HAP-1 (cell line): Measurements from ENCODE around the gene CYB5R4.

Experiments used
- DNase-seq, 2 experiments: peaks; one replicate each; pipeline ENCODE4 v3.0.0-alpha.2; 2016 to 2020; ENCODE audit warnings: low spot score in 2 of 2
- H3K27me3 ChIP-seq: fragments of 250-450 bp; sonication (Bioruptor Pico); 2 replicates; pipeline ENCODE4 v1.5.1; 2020; ENCODE audit warnings: low read depth, mild to moderate bottlenecking, moderate library complexity
- H3K36me3 ChIP-seq: fragments of 250-450 bp; sonication (Bioruptor Pico); replicated peaks from 2 replicates; pipeline ENCODE4 v1.5.1; 2020; ENCODE audit warnings: mild to moderate bottlenecking
- H3K4me1 ChIP-seq: fragments of 250-450 bp; sonication (Bioruptor Pico); 2 replicates; pipeline ENCODE4 v1.5.1; 2020; ENCODE audit warnings: mild to moderate bottlenecking
- H3K4me3 ChIP-seq: fragments of 250-450 bp; sonication (Bioruptor Pico); 2 replicates; pipeline ENCODE4 v1.5.1; 2020; ENCODE audit warnings: mild to moderate bottlenecking, moderate library complexity
- H3K9me3 ChIP-seq: fragments of 250-450 bp; sonication (Bioruptor Pico); 2 replicates; pipeline ENCODE4 v1.5.1; 2020; ENCODE audit warnings: mild to moderate bottlenecking, moderate library complexity
- in situ Hi-C: fragments of 300-500 bp; cut with MboI; formaldehyde crosslinking; loops from 3 replicates; pipeline ENCODE4 v1.14.3; 2020; ENCODE audit warnings: low sequenced_read_pairs, inconsistent platforms, mixed read lengths

Gene CYB5R4

DNA sequence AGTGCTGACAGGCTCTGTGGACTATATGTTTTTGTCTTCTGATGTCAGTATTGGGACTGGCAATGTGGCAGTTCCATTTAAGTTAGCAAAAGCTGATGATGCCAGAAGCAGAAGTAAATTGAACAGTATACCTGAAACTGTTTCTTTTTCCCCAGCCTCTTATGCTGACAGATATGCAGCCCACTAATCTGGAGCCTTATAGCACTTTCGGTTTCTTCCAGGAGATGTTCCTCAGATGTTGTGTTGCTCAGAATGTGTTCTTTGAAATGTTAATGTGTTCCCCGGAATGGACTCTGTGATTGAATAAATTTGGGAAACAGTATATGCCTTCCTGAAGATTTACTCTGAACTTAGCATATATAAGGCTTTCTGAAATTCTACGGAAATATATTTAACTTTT, 93.3 kb downstream of the CYB5R4 start:
- peak in 1 of 2 experiments; percentile 50 for DNase-seq
- in situ Hi-C loops = no loop called here

DNA sequence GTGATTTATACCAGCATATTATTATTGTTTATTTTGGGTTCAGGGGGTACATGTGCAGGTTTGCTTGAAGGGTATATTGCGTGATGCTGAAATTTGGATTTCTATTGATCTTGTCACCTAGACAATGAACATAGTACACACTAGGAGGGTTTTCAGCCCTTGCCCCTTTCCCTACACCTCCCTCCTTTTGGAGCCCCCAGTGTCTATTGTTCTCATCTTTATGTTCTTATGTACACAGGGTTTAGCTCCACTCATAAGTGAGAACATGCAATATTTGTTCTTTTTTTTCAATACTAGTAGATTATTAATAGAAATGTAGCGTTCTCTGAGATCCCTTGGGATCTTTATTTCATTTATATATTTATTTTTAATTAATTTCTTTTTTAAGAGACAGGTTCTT, 94.9 kb downstream of the CYB5R4 start:
- Histone ChIP-seq H3K4me1 (peaks cover 15% of the 10 kb centered on the region), H3K9me3 (no peaks in the 10 kb centered on the region), H3K27me3 (no peaks in the 10 kb centered on the region), H3K36me3 (no peaks in the 10 kb centered on the region), H3K4me3 (no peak overlapping the region)
- DNase-seq = no peak
- in situ Hi-C loops = no loop called here

More for the DNA sequence above, 93.3 kb downstream of the CYB5R4 start:
- Histone ChIP-seq H3K36me3 (no peaks in the 10 kb centered on the region), H3K4me1 (peaks cover 15% of the 10 kb centered on the region), H3K27me3 (no peaks in the 10 kb centered on the region), H3K9me3 (no peaks in the 10 kb centered on the region), H3K4me3 (no peak overlapping the region)

DNA sequence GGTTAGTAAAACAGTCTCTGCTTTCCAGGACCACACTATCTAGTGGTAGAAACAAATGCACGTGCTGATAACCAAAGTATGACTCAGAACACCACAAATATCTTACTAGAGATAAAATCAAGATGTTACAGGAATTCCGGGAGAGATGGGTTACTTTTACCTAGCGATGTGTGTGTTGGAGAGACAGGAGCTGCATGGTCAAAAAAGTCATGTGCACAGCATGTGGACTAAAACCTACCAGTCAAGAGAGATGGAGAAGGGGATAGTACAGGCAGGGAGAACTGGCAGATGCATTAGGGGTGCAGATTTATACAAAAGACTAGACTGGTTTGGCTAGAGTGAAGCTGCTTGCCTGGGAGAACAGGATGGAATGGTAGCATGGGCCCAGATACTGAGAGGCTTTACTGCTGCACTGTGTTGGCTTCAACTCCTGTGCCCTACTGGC, 98.8 kb downstream of the CYB5R4 start:
- H3K36me3 ChIP-seq = no peaks in the 10 kb centered on the region
- DNase-seq = no peak
- H3K4me3 ChIP-seq = no peak overlapping the region
- in situ Hi-C loops = no loop called here
- no peaks in the 10 kb centered on the region for H3K9me3 ChIP-seq
- H3K27me3 ChIP-seq = no peaks in the 10 kb centered on the region
- peaks cover 7% of the 10 kb centered on the region; the same call in 1 of the 2 replicates for H3K4me1 ChIP-seq

DNA sequence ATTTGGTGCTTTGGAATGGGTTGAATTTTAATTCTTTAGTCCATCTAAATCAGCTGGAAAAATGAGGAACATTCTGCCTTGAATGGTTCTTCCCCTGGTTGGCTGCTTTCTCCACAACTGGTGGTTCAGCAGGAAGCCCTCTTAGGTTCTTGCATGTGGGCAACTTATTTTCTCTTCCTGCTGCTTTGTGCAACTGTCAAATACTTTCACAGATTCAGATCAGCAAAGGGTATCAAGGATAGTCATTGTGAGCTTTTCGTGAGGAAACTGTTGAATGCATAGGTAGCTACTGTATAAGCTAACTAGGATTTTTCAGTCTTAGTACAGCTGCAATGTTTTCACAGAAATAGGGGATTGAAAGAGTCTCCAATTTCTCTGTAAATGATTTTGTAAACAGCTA, 101.2 kb downstream of the CYB5R4 start:
- no peaks in the 10 kb centered on the region for H3K9me3 ChIP-seq
- in situ Hi-C loops = no loop called here
- DNase-seq = no peak
- no peaks in the 10 kb centered on the region for H3K36me3 ChIP-seq
- no peaks in the 10 kb centered on the region for H3K27me3 ChIP-seq
- no peak overlapping the region for H3K4me3 ChIP-seq
- H3K4me1 ChIP-seq = 0 out of 2 replicates have a peak, but pooled peaks cover 2% of the 10 kb centered on the region

DNA sequence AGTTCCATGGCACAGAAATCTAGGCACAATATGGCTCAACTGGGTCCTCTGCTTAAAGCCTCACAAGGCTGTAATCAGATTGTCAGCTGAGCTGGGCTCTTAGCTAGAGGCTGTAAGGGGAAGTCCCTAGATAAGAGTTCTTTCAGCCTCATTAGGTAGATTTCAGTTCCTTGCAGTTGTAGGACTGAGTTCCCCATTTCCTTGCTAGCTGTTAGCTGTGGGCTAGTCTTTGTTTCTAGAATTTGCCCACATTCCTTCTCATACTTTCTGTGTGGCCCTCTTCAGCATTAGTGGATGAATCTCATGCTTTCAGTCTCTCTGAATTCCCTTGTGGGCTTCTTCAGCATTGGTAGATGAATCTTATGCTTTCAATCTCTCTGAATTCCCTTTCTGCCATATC, 103.1 kb downstream of the CYB5R4 start:
- in situ Hi-C loops = no loop called here
- no peak for DNase-seq
- Histone ChIP-seq H3K4me1 (no peaks in the 10 kb centered on the region), H3K36me3 (no peaks in the 10 kb centered on the region), H3K27me3 (no peaks in the 10 kb centered on the region), H3K4me3 (no peak overlapping the region), H3K9me3 (no peaks in the 10 kb centered on the region)

DNA sequence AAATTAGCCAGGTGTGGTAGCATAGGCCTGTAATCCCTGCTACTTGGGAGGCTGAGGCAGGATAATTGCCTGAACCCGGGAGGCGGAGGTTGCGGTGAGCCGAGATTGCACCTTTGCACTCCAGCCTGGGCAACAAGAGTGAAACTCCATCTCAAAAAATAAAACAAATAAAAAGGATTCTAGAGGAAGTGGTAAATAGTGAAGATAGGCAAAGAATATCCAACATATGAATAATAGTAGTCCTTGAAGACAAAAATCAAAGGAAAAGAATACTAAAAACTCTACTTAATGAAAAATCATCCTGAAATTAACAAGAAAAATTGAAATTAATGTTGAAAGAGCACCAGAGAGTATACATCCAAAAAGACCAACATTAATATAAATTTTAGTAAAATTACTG, 107.0 kb downstream of the CYB5R4 start:
- Histone ChIP-seq H3K4me1 (no peaks in the 10 kb centered on the region; the same call in 1 of the 2 replicates), H3K36me3 (no peaks in the 10 kb centered on the region), H3K27me3 (no peaks in the 10 kb centered on the region), H3K4me3 (no peak overlapping the region), H3K9me3 (no peaks in the 10 kb centered on the region)
- no peak for DNase-seq
- in situ Hi-C loops = no loop called here

DNA sequence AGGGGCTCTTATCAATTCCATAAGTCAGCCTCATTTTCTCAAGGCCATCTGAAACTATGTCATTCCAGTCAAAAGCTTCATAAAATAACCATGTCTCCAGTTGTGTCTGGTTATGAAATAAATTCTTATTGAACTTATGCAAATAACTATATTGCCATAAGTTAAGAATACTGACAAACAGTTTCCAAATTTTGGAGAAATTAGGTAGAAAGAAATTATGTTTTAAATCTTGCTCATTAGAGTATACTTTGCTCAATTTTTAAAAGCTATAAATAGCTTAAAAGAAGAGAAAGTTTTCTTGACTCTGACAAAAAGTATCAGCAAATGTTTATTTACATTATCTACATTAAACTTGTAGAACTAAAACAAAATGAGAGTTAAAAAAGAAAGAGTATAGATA, 111.1 kb downstream of the CYB5R4 start:
- DNase-seq = no peak
- Histone ChIP-seq H3K36me3 (no peaks in the 10 kb centered on the region), H3K27me3 (no peaks in the 10 kb centered on the region), H3K4me3 (no peak overlapping the region), H3K4me1 (peaks cover 5% of the 10 kb centered on the region), H3K9me3 (peaks cover 3% of the 10 kb centered on the region; the same call in 1 of the 2 replicates)
- in situ Hi-C loops = no loop called here

DNA sequence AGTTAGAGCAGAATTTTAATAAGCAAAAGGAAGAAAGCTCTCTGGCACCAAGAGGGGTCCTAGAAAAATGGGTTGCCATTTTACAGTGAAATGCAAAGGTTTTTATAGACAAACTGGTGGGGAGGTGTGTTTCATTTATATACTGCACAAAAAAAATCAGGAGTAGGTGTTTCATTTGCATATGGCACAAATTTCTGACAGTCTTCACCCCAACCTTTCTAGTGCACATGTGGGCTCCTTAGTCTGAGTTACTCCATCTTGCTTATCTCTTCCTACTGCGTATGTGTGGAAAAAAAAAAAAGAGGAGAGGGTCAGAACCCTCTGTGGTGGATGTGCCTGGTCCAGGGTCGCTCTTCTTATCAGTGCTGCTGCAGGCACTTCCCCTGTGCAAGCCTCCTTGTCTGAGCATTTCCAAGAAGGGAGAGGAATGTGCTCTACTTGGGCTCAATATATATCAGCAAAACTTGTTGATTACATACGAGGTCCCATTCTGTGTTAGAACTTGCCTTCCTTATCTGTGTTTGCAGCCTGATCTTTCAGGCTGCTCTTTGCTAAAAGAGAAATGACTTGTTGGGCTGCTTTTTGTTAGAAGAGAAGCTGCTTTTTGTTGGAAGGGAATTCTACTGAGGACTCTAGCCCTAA, 115.0 kb downstream of the CYB5R4 start:
- Histone ChIP-seq H3K4me3 (no peak overlapping the region), H3K9me3 (peaks cover 3% of the 10 kb centered on the region; the same call in 1 of the 2 replicates), H3K27me3 (no peaks in the 10 kb centered on the region), H3K4me1 (peaks cover 32% of the 10 kb centered on the region), H3K36me3 (no peaks in the 10 kb centered on the region)
- in situ Hi-C loops = no loop called here
- no peak for DNase-seq

DNA sequence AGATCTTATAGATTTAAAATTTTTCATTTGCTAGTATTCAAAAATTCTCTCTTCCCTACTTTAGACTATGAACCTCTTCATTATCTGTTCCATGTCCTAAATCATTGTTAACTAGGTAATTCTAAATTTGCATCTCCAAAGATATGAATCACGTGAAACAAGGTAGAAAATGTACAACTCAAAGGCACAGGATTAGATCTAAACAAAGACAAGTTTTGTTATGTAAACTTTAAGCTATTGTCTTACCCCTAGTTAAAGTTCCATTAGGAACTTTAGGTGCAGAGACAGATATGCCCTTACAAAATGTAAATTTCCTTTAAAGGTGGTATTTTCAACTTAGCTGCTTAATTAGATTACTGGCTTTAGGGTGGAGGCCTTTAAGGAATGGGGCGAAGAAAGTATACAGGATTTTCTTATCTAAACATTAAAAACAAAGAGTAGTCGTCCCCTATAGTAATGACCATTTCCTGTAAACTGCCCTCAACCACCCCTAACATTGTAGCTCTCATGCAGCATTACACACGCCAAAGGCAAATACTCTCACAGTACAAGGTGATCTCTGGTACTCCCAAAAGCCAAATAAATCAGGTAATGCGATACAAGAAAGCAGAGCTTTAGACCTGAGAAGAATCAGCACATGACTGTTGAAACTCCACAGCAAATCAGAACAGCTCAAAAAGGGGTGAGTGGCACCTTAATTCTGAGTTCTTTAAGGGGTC, 116.7 kb downstream of the CYB5R4 start:
- Histone ChIP-seq H3K9me3 (peaks cover 5% of the 10 kb centered on the region; the same call in 1 of the 2 replicates), H3K27me3 (no peaks in the 10 kb centered on the region), H3K4me1 (peaks cover 32% of the 10 kb centered on the region), H3K36me3 (no peaks in the 10 kb centered on the region), H3K4me3 (no peak overlapping the region)
- in situ Hi-C loops = no loop called here
- DNase-seq = peak; percentile 46 to 90

DNA sequence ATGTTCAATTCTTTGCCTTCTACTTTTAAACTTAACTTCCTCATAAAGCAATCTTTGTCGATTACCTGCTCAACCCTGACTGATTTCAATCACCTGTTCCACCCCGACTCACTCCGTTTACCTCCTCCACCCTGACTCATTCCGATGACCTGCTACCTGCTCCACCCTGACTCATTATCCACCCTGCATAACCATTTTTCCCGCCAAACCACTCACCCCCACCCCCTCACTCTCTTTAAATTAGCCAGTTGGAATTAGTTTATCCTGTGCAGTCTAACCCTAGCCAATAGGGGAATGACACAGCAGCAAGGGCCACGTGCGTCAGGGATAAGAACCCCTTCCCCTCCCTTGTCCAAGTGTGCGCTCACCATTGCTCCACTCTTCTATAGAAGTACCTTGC, 117.4 kb downstream of the CYB5R4 start:
- H3K4me3 ChIP-seq = no peak overlapping the region
- in situ Hi-C loops = no loop called here
- peak in 1 of 2 experiments; percentile 17 for DNase-seq

DNA sequence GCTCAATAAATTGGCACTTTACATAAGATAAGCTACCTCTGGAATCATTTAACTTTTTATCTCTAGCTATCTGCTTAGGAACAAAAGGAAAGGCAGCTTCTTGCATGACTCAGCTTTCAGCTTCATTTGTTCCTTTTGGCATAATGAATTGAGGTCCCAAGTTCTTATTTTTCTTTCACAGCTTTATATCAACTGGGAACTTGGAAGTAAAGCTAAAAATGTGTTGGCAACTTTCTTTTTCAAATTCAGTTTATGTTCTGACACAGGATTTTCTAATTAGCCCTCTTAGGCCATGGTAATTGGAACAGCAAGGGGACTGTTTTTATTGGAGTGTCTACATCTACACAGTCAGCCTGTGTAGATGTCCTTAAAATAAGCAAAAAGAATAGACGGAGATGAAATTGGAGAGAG, 118.8 kb downstream of the CYB5R4 start:
- H3K9me3 ChIP-seq = peaks cover 5% of the 10 kb centered on the region; the same call in 1 of the 2 replicates
- peak in 1 of 2 experiments; percentile 57 for DNase-seq
- H3K4me1 ChIP-seq = peaks cover 32% of the 10 kb centered on the region
- in situ Hi-C loops = no loop called here
- H3K27me3 ChIP-seq = no peaks in the 10 kb centered on the region
- H3K36me3 ChIP-seq = no peaks in the 10 kb centered on the region
- no peak overlapping the region for H3K4me3 ChIP-seq

More for the DNA sequence above, 117.4 kb downstream of the CYB5R4 start:
- H3K9me3 ChIP-seq = peaks cover 5% of the 10 kb centered on the region; the same call in 1 of the 2 replicates
- no peaks in the 10 kb centered on the region for H3K36me3 ChIP-seq
- peaks cover 32% of the 10 kb centered on the region for H3K4me1 ChIP-seq
- no peaks in the 10 kb centered on the region for H3K27me3 ChIP-seq

DNA sequence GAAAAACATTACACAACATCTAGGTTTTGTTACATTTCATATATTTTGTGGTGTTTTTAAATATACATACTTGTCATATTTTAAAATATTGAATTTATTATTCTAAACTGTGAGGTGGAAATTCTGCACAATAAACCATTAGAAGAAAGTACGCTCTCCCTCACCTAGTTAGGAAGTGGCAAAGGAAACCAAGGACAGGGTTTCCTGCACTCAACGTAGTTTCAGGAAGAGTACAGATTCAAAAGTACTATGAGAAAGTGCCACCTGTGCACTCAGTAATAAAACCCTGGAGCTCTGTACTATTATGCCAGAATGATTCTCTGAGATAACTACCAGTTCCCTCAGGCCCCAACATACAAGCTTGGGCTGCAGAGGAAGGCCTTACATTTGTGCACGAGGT, 119.5 kb downstream of the CYB5R4 start:
- Histone ChIP-seq H3K27me3 (no peaks in the 10 kb centered on the region), H3K9me3 (0 out of 2 replicates have a peak, but pooled peaks cover 2% of the 10 kb centered on the region), H3K4me1 (peaks cover 32% of the 10 kb centered on the region), H3K36me3 (no peaks in the 10 kb centered on the region), H3K4me3 (no peak overlapping the region)
- no peak for DNase-seq
- in situ Hi-C loops = no loop called here

DNA sequence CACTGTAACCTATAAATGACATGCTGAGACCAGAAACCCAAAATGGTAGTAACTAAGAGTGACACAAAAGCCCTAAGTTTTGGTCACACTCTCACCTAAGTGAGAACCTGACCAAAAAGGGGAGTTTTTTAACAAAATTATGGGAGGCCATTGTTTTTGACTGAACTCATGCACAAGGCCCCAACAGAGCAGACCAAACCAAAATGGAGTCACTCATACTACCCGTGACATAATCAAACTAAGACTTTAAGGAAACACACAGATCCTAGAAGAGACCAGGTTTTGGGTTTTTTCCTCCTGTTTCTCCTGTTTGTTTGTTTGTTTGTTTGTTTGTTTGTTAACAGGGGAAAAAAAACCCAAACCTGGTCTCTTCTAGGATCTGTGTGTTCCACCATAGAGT, 124.9 kb downstream of the CYB5R4 start:
- H3K9me3 ChIP-seq = 0 out of 2 replicates have a peak, but pooled peaks cover 2% of the 10 kb centered on the region
- no peak overlapping the region for H3K4me3 ChIP-seq
- H3K4me1 ChIP-seq = no peaks in the 10 kb centered on the region
- DNase-seq = no peak
- in situ Hi-C loops = no loop called here
- H3K27me3 ChIP-seq = no peaks in the 10 kb centered on the region
- no peaks in the 10 kb centered on the region for H3K36me3 ChIP-seq

DNA sequence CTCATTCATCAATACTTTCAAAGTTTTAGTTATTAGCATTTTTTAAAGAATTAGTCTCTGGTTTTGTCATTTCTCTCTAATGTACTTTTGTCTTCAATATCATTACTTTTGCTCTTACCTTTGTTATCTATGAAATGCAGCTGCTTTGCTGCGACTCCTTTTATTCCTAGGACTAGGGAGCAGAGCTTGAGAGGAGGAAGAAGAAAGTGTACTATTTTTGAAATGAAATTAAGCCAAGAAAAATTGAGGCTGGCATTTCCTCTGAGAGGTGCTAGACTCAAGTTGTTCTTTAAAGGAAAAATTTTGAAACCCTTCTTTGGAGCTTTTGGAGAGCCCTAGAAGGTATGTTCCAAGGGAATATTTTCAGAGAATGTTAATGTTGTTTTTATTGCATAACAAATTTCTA, 125.8 kb downstream of the CYB5R4 start:
- in situ Hi-C loops = no loop called here
- H3K9me3 ChIP-seq = 0 out of 2 replicates have a peak, but pooled peaks cover 2% of the 10 kb centered on the region
- H3K4me3 ChIP-seq = no peak overlapping the region
- no peak for DNase-seq
- no peaks in the 10 kb centered on the region for H3K4me1 ChIP-seq
- no peaks in the 10 kb centered on the region for H3K36me3 ChIP-seq
- no peaks in the 10 kb centered on the region for H3K27me3 ChIP-seq
